ENCODE data around the gene ZC3H12D.
"Not testable (repeated sequence)": the region's sequence is repeated elsewhere in the genome, so short reads cannot be mapped to it uniquely, and the experiment has no call there.

Gene ZC3H12D

GRCh38 chr6:149450679-149451375 is 34.0 kb downstream of the ZC3H12D start:
- DNase-seq (ENCODE audit: low spot score): no peak
- TF ChIP-seq CTCF (IDR thresholded peaks at IDR 0.05; ENCODE audit: extremely low read depth, missing control alignments): no peak

- no peak for DNase-seq (ENCODE audit: low spot score)
- no peak for TF ChIP-seq CTCF (IDR thresholded peaks at IDR 0.05; ENCODE audit: extremely low read depth, missing control alignments)
Measured at GRCh38 chr6:149449831-149450678, 34.8 kb downstream of the ZC3H12D start.

GRCh38 chr6:149448821-149449453 is 35.9 kb downstream of the ZC3H12D start:
- DNase-seq (ENCODE audit: low spot score): no peak
- TF ChIP-seq CTCF (IDR thresholded peaks at IDR 0.05; ENCODE audit: extremely low read depth, missing control alignments): no peak

- DNase-seq (ENCODE audit: low spot score): no peak
- no peak for TF ChIP-seq CTCF (IDR thresholded peaks at IDR 0.05; ENCODE audit: extremely low read depth, missing control alignments)
Measured at GRCh38 chr6:149446791-149447376, 37.9 kb downstream of the ZC3H12D start.

GRCh38 chr6:149445573-149445972 is 39.2 kb downstream of the ZC3H12D start:
- no peak for DNase-seq (ENCODE audit: low spot score)
- TF ChIP-seq CTCF (IDR thresholded peaks at IDR 0.05; ENCODE audit: extremely low read depth, missing control alignments): no peak

- no peak for DNase-seq (ENCODE audit: low spot score)
- no peak for TF ChIP-seq CTCF (IDR thresholded peaks at IDR 0.05; ENCODE audit: extremely low read depth, missing control alignments)
Measured at GRCh38 chr6:149445095-149445466, 39.7 kb downstream of the ZC3H12D start.

GRCh38 chr6:149444360-149445094 is 40.3 kb downstream of the ZC3H12D start:
- not testable (repeated sequence) for DNase-seq (ENCODE audit: low spot score)
